HG03139 (cell line): ENCODE data around the gene PPM1F.
"Not testable (repeated sequence)": the region's sequence is repeated elsewhere in the genome, so short reads cannot be mapped to it uniquely, and the experiment has no call there.

ENCODE experiments used
- ATAC-seq: cut with Tn5 transposase; IDR thresholded peaks from one replicate; pipeline ENCODE4 v1.9.1; 2021; ENCODE audit not compliant: unreplicated experiment

PPM1F gene

GRCh38 chr22:21942407-21943343, 10.0 kb downstream of the PPM1F start:
- no peak for ATAC-seq

- no peak for ATAC-seq
Measured at GRCh38 chr22:21941921-21942320, 10.7 kb downstream of the PPM1F start.

DNA sequence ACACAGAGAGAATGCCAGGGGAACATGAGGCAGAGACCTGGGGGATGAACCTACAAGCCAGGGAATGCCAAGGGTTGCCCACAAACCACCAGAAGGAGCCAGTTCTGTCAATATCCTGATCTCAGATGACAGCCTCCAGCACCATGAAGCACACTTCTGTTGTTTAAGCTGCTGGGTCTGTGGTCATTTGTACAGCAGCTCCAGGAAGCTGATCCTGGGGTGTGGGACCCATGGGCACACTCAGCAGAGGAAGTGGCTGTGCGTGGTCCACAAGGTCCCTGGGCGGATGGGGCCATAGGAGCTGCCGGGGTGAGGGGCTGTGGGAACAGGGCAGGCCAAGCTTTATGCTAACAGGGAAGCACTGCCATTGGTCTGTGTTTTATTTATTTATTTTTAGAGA, 12.1 kb downstream of the PPM1F start:
- no peak for ATAC-seq

DNA sequence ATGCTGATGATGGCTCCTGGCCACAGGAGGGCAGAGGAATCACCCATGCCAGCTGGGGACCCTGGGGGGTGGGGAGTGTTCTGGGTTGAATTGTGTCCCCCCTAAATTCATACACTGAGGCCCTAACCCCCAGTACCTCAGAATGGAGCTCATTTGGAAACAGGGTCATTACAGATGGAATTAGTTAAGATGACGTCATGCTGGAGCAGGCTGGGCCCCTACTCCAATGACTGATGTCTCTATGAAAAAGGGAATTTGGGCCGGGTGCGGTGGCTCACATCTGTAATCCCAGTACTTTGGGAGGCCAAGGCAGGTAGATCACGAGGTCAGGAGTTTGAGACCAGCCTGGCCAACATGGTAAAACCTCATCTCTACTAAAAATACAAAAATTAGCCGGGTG, 12.7 kb downstream of the PPM1F start:
- not testable (repeated sequence) for ATAC-seq

DNA sequence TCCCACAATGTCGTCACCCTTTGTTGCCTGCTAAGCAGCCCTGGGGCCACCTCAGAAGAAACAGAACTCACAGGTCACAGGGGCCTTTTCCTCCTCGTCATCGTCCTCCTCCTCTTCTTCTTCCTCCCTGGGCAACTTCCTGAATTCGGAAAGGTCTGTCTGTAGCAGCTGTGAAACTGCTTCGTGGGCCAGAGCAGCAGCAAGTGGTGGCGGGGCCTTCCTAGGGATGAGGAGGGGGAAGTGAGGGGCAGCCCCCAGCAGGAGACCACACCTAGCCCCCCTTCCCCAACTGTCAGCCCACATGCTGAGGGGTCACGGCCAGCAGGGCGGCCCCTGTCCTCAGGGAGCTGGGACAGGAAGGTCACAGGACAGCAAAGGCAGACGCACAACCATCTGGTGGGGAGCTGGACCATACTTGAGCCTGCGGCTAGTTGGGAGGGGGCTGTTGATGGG, 13.2 kb downstream of the PPM1F start:
- no peak for ATAC-seq

GRCh38 chr22:21938906-21939305, 13.7 kb downstream of the PPM1F start:
- ATAC-seq, result no peak

- peak; percentile 65 for ATAC-seq
Measured at GRCh38 chr22:21938071-21938822, 14.4 kb downstream of the PPM1F start.

DNA sequence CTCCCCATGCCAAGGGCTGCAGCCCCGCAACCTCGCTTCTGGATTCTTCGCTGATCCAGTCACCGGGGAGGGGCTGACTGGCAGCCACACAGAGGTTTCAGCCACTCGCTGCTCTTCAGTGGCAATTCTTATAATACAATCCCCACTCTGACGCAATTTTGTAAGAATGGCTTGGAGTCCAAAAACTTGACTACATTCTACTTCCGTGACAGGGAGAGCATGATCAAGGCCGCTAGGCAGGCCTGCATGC, 14.9 kb downstream of the PPM1F start:
- ATAC-seq, result no peak

DNA sequence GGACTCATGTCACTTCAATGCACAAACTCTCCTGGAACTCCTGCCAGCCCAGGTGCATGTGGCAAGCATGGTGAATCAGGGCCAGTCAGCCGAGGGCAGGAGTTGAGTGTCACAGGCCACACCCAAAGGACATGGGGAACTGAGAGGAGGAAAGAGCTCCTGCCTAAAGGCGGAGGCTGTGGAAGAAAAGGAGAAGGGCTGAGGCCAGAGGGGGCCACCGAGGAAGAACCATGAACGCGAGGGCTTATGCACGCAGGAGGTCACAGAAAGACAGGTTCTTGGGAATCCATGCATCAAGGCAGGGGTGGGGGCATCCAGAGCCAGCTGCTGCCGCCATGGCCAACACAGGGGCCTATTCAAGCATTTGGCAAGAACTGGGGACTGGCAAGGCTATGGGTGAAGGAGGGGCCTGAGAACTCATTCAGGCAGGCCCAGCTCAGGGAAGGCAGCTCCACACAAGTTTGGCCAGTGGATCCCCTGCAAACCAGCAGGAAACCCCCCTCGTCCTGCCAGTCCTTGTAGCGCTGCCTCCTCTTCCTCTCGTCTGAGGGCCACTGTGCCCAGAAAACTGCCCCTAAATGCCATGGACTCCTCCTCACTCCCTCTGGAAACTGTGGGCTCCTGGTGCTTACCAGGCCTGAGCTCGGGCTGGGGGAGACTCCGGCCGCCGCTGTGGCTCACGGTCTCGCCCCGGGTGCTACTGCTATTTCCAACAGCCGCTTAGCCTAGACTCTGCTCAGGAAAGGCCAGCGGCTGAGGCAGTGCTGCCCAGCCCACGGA, 15.4 kb downstream of the PPM1F start:
- ATAC-seq, result no peak

- ATAC-seq, result no peak
Measured at GRCh38 chr22:21936151-21936775, 16.4 kb downstream of the PPM1F start.

GRCh38 chr22:21933910-21934309, 18.7 kb downstream of the PPM1F start:
- no peak for ATAC-seq

DNA sequence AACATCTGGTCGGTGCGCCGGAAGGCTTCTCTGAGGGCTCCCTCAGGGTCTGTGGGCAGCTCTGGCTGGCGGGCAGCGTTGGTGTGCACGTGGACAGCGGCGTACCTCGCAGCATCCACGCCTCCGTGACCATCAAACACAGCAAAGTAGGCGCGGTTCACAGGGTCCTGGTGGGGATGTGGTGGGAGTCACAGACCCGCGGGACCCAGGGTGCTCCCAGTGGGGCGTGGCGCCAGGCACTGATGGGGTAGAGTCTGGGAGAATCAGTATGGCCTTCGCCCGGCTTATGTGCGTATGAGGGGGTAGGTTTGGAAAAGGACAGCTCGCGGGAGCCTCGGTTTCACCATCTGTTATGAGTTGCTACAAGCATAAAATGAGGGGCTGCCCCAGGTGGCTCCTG, 19.2 kb downstream of the PPM1F start:
- ATAC-seq, result no peak

GRCh38 chr22:21932347-21932746, 20.3 kb downstream of the PPM1F start:
- no peak for ATAC-seq

GRCh38 chr22:21931056-21931455, 21.6 kb downstream of the PPM1F start:
- ATAC-seq, result no peak

GRCh38 chr22:21929253-21929652, 23.4 kb downstream of the PPM1F start:
- ATAC-seq, result no peak

DNA sequence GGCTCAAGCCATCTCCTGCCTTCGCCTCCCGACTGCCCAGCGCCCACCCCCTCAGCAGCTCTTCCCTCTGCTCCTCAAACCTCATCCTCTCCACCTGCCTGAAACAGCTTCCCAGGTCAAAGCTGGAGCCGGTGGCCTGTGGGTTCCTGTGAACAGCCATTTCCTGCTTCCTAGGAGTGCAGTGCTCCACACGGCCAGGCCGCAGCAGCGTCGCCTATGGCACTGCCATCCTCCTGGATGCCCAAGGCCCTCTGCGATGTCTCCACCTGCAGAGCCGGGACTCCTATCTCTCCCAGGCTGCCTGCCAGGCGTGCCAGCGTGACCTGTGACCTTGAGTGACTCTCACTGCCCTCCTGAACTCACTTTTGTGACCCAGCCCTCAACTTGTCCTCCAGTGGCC, 24.6 kb downstream of the PPM1F start:
- no peak for ATAC-seq

DNA sequence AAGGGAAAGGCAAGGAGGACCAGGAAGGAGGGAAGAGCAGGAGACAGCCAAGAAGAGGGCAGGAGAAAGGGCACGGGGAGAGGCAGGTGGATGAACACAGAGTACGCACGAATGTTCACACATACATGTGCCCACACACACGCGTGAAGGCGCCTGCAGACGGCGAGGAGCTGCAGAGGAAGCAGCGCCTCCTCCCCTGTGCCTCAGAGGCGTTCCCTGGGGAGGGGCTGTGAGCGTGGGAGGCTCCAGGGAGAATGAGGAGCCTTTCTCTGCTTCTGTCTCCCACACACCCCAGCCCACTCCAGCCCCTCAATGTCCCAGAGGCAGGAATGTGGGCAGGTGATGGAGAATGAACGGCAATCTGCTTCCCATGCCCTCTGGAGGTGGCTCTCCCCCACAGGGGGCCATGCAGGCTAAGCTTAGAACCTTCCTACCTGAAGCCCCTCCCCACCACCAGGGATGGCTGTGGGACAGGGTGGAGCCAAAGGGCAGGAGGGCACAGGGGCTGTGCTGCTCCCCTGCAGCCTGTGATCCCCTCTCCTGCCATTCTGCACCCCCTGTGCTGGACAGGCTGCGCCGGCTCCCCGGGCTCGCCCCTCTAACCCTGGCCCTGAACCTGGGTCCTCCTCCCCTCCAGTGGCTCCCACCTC, 25.3 kb downstream of the PPM1F start:
- no peak for ATAC-seq

- no peak for ATAC-seq
Measured at GRCh38 chr22:21926728-21927127, 25.9 kb downstream of the PPM1F start.

DNA sequence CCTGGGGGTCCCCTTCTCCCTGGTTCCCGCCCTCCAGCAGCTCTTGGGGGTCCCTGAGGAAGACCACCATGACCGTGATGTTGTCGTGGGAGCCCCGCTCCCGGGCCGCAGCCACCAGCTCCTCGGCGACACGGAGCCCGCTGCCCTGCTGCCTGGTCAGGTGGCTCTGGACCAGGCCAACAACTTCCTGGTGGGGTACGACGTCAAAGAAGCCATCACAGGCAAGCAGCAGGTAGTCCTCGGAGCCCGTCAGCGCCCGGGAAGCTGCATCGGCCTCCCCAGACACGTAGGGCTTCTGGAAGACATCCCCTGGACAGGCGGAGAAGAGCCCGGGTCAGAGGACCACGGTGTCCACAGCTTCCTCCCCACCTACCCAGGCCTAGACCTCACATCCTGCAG, 29.5 kb downstream of the PPM1F start:
- ATAC-seq, result no peak

GRCh38 chr22:21922370-21923162, 30.1 kb downstream of the PPM1F start:
- no peak for ATAC-seq
